Uterus (tissue), 2 donors: ENCODE results near the gene PCDHB10.

ENCODE experiments used
- CTCF ChIP-seq, 4 experiments: fragments of 200-600 bp in 2 of 4; fragments of 450-650 bp in 2 of 4; sonication (generic) in 2 of 4; IDR thresholded peaks; one replicate each; pipeline ENCODE4 v1.5.1; 2016 to 2019; ENCODE audit warnings: antibody characterized with exemption in 4 of 4, mild to moderate bottlenecking in 2 of 4, moderate library complexity in 1 of 4
- POLR2A ChIP-seq, 2 donors: fragments of 450-650 bp; IDR thresholded peaks; one replicate each; pipeline ENCODE4 v1.6.1; 2016; ENCODE audit warnings: antibody characterized with exemption in 2 of 2, mild to moderate bottlenecking in 1 of 2, moderate library complexity in 1 of 2

DNA sequence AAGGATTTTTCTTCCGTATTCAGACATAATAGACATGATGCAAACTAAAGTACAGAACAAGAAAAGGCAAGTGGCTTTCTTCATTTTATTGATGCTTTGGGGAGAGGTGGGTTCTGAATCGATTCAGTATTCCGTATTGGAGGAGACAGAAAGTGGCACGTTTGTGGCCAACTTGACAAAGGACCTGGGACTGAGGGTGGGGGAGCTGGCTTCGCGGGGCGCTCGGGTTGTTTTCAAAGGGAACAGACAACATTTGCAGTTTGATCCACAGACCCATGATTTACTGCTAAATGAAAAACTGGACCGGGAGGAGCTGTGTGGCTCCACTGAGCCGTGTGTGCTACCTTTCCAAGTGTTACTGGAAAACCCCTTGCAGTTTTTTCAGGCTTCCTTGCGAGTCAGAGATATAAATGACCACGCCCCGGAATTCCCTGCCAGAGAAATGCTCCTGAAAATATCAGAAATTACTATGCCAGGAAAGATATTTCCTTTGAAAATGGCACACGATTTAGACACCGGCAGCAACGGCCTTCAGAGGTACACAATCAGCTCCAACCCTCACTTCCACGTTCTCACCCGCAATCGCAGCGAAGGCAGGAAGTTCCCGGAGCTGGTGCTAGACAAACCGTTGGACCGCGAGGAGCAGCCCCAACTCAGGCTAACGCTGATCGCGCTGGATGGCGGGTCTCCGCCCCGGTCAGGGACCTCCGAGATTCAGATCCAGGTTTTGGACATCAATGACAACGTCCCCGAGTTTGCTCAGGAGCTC is 41.7 kb upstream of the PCDHB10 start:
- TF ChIP-seq CTCF (IDR thresholded peaks at IDR 0.05) (no peak), POLR2A (IDR thresholded peaks at IDR 0.05) (no peak)
